GM23338 (cell line): ENCODE measurements around the gene KEAP1. TPM values are rescaled to one million over a fixed set of nuclear protein-coding genes. Genes with fewer than 3 reads are reported as not detected.

Source experiments
- ATAC-seq: fragments of 200-7000 bp; cut with Tn5 transposase; 3 replicates; pipeline ENCODE4 v1.9.1; 2020
- DNase-seq: peaks from one replicate; pipeline ENCODE4 v3.0.0-alpha.2; 2015; ENCODE audit warnings: low spot score
- H2AFZ ChIP-seq: fragments of 200-600 bp; sonication (generic); 2 replicates; pipeline ENCODE4 v1.8.0; 2016; ENCODE audit warnings: antibody characterized with exemption, mild to moderate bottlenecking, moderate library complexity
- H3F3A ChIP-seq: fragments of 200-600 bp; sonication (generic); replicated peaks from 2 replicates; pipeline ENCODE4 v1.8.0; 2017; ENCODE audit warnings: antibody characterized with exemption, mixed run types, low read depth
- H3K27ac ChIP-seq: fragments of 200-600 bp; sonication (generic); 2 replicates; pipeline ENCODE4 v1.6.1; 2016; ENCODE audit warnings: low read depth
- H3K27me3 ChIP-seq: fragments of 200-600 bp; sonication (generic); 2 replicates; pipeline ENCODE4 v1.8.0; 2016; ENCODE audit warnings: mild to moderate bottlenecking, mixed run types, moderate library complexity; ENCODE audit not compliant: insufficient read depth
- H3K36me3 ChIP-seq: fragments of 200-600 bp; sonication (generic); 2 replicates; pipeline ENCODE4 v1.8.0; 2016; ENCODE audit warnings: mild to moderate bottlenecking; ENCODE audit not compliant: insufficient read depth
- H3K4me1 ChIP-seq: fragments of 200-600 bp; sonication (generic); 2 replicates; pipeline ENCODE4 v1.8.0; 2016; ENCODE audit warnings: mild to moderate bottlenecking, moderate library complexity; ENCODE audit not compliant: insufficient read depth
- H3K4me2 ChIP-seq: fragments of 200-600 bp; sonication (generic); 2 replicates; pipeline ENCODE4 v1.7.1; 2017; ENCODE audit warnings: mixed run types
- H3K4me3 ChIP-seq: fragments of 200-600 bp; sonication (generic); 2 replicates; pipeline ENCODE4 v1.6.1; 2016; ENCODE audit warnings: mixed run types
- H3K79me2 ChIP-seq: fragments of 200-600 bp; sonication (generic); replicated peaks from 2 replicates; pipeline ENCODE4 v1.8.0; 2017; ENCODE audit warnings: mild to moderate bottlenecking; ENCODE audit not compliant: insufficient read depth
- H3K9me2 ChIP-seq: fragments of 200-600 bp; sonication (generic); 2 replicates; pipeline ENCODE4 v1.8.0; 2017; ENCODE audit not compliant: insufficient read depth
- H4K20me1 ChIP-seq: fragments of 200-600 bp; sonication (generic); replicated peaks from 2 replicates; pipeline ENCODE4 v1.8.0; 2017; ENCODE audit warnings: mild to moderate bottlenecking; ENCODE audit not compliant: insufficient read depth
- H3K27ac Mint-ChIP-seq: 2 replicates; pipeline ENCODE4 v1.8.0; 2020; ENCODE audit warnings: inconsistent platforms, mild to moderate bottlenecking, moderate library complexity, mixed read lengths
- H3K27me3 Mint-ChIP-seq: 3 replicates; pipeline ENCODE4 v1.8.0; 2022; ENCODE audit warnings: low read depth, mild to moderate bottlenecking, moderate library complexity, mixed read lengths, inconsistent platforms; ENCODE audit not compliant: insufficient read depth, poor library complexity
- H3K36me3 Mint-ChIP-seq: 3 replicates; pipeline ENCODE4 v1.8.0; 2021; ENCODE audit warnings: low read depth, mild to moderate bottlenecking, inconsistent platforms, moderate library complexity, mixed read lengths
- H3K4me1 Mint-ChIP-seq: 3 replicates; pipeline ENCODE4 v1.8.0; 2020; ENCODE audit warnings: mild to moderate bottlenecking, inconsistent platforms, mixed read lengths
- H3K4me3 Mint-ChIP-seq: 3 replicates; pipeline ENCODE4 v1.8.0; 2021; ENCODE audit warnings: moderate library complexity, mild to moderate bottlenecking, inconsistent platforms, mixed read lengths
- H3K9me3 Mint-ChIP-seq: 3 replicates; pipeline ENCODE4 v1.8.0; 2020; ENCODE audit warnings: moderate library complexity, mild to moderate bottlenecking, inconsistent platforms, mixed read lengths
- CTCF ChIP-seq, 2 experiments: fragments of 200-600 bp in 1 of 2; sonication (generic) in 1 of 2; conservative IDR thresholded peaks; 2 replicates each; pipeline versions ENCODE4 v1.5.1 to v1.6.1; 2016 to 2017; ENCODE audit warnings: antibody characterized with exemption in 2 of 2, low read depth in 2 of 2, mild to moderate bottlenecking in 2 of 2, moderate library complexity in 1 of 2
- ETS1 ChIP-seq: IDR thresholded peaks from 2 replicates; pipeline ENCODE4 v1.6.1; 2016; ENCODE audit warnings: antibody characterized with exemption
- EZH2 ChIP-seq: fragments of 200-600 bp; sonication (generic); IDR thresholded peaks from one replicate; pipeline ENCODE4 v1.8.0; 2017; ENCODE audit warnings: antibody characterized with exemption, mild to moderate bottlenecking, low read depth; ENCODE audit not compliant: unreplicated experiment
- EZH2phosphoT487 ChIP-seq: fragments of 200-600 bp; sonication (generic); IDR thresholded peaks from one replicate; pipeline ENCODE4 v1.8.1; 2018; ENCODE audit warnings: antibody characterized with exemption; ENCODE audit not compliant: unreplicated experiment
- JUNB ChIP-seq: IDR thresholded peaks from one replicate; pipeline ENCODE4 v1.6.1; 2016; ENCODE audit warnings: antibody characterized with exemption; ENCODE audit not compliant: unreplicated experiment
- NANOG ChIP-seq: IDR thresholded peaks from 2 replicates; pipeline ENCODE4 v1.6.1; 2016; ENCODE audit warnings: antibody characterized with exemption, borderline replicate concordance
- REST ChIP-seq: IDR thresholded peaks from one replicate; pipeline ENCODE4 v1.6.1; 2018; ENCODE audit warnings: antibody characterized with exemption; ENCODE audit not compliant: unreplicated experiment
- STAT1 ChIP-seq: IDR thresholded peaks from one replicate; pipeline ENCODE4 v1.6.1; 2016; ENCODE audit warnings: antibody characterized with exemption; ENCODE audit not compliant: unreplicated experiment
- ZNF462 ChIP-seq: fragments of 250-450 bp; sonication (Bioruptor Pico); IDR thresholded peaks from 2 replicates; pipeline ENCODE4 v1.5.0; 2020; ENCODE audit warnings: mild to moderate bottlenecking, moderate library complexity
- polyA plus RNA-seq: library from polyadenylated mRNA; unstranded; fragments of >200 nt; fragmentation: Nextera tagmentation; extraction: Ambion mirVana; gene quantifications from 2 replicates; pipeline ENCODE4 v1.2.1, GENCODE V29; 2016
- total RNA-seq: library from RNA; depleted of rRNA; stranded (reverse); fragments of >200 nt; shearing (Covaris generic); gene quantifications from 2 replicates; pipeline ENCODE4 v1.2.3, GENCODE V29; 2014

The KEAP1 gene
- total and polyA plus RNA-seq, 2 experiments from 2014 or later = 57.8 to 77.5 TPM

GRCh38 chr19:10491472-10492047, 11.6 kb downstream of the KEAP1 start:
- no peak overlapping the region for H3K4me2 ChIP-seq
- peaks cover 13% of the 10 kb centered on the region for H4K20me1 ChIP-seq
- H3F3A ChIP-seq = no peaks in the 10 kb centered on the region; the same call in 1 of the 2 replicates
- H3K4me3 ChIP-seq = no peak overlapping the region
- no peaks in the 10 kb centered on the region for H3K27me3 ChIP-seq
- H3K4me1 ChIP-seq = no peaks in the 10 kb centered on the region
- peaks cover 50% of the 10 kb centered on the region for H3K79me2 ChIP-seq
- no peaks in the 10 kb centered on the region for H3K4me1 Mint-ChIP-seq
- H3K36me3 ChIP-seq = peaks cover 21% of the 10 kb centered on the region
- peaks cover 2% of the 10 kb centered on the region for H3K27me3 Mint-ChIP-seq
- no peak for ATAC-seq
- H3K27ac ChIP-seq = no peak overlapping the region
- peaks cover 81% of the 10 kb centered on the region for H3K36me3 Mint-ChIP-seq
- no peak overlapping the region; the same call in 1 of the 2 replicates for H3K27ac Mint-ChIP-seq
- no peaks in the 10 kb centered on the region for H3K9me2 ChIP-seq
- TF ChIP-seq ZNF462 (CRISPR knock-in tag) (no peak), STAT1 (no peak), JUNB (no peak), ETS1 (no peak), EZH2 (no peak), NANOG (no peak), EZH2phosphoT487 (no peak), REST (no peak), CTCF (conservative IDR thresholded peaks at IDR 0.05; ENCODE audit: low read depth in 2 of 2) (no peak)
- H3K9me3 Mint-ChIP-seq = no peaks in the 10 kb centered on the region; the same call in 2 of the 3 replicates
- no peak for DNase-seq
- no peak overlapping the region for H2AFZ ChIP-seq
- no peak overlapping the region for H3K4me3 Mint-ChIP-seq
